Activated naive CD4-positive, alpha-beta T cell treated with Interleukin-2 at 50 U/mL for 16 hours (primary cell): ENCODE results near the gene TCTA.

Source experiments
- DNase-seq: peaks from one replicate; pipeline ENCODE4 v3.0.0-alpha.2; 2020

TCTA gene

DNA sequence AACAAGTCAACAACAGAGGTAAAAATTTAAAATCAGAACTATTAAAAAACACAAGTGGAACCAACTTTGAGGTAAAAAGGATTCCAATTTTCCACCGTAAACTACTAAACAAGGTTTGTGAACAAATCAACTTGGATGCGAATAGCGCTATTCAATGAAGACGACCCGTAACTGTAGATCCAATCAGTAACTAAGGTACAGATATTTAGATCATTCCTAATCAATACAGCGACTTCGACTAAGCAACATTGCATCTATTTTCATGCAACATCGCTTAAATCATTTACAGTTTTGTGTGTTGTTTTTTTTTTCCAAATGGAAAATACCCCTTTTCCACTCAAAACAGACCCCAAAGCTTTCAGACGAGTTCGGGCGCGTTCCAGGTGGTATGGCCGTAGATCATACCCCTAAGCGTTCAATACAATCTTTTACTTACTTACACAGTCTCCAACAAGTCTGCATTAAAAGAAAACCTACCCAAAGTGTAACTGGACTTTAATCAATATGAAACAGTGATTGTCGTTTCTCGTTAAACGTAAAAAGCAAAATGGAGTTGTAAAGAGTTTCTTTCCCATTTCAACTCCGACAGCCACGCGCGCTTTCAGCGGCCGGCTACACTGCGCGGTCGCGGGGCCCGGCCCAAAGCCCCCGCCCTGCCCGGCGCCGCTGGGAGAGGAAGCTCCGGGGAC lies 1.2 kb upstream of the TCTA start:
- DNase-seq: no peak

- DNase-seq: peak; percentile 61
Measured at GRCh38 chr3:49411535-49411967, 672 bp upstream of the TCTA start.

DNA sequence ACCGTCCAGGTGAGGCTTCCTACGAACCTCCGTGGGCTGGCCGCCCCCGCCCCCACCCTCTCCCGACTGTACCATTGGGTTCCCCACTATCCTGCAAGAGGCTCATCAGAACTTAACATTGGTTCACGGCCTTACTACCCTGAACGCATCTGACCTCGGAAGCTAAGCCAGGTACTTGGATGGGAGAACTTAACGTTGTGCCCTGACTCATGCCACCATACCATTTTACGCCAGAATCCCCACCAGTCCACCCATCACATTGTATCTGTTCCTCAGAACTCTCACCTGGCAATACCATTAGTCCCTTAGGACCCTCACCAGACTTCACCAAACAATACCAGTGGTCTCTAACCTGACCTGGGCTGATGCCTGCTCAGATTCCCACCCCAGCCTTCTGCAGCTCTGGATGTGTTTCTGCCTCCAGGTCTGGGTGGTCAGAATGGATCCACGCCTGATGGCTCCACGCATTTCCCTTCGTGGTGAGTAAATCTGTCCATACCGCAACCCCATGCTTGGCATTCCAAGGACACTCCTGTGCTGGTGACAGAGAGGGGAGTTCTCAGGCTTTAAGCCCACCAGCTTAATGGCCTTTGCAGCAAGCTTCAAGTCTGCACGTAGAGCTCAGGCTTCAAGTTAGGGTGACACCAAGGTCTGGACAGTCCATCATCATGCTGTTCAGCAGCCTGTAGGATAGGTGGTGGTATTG lies 562 bp downstream of the TCTA start:
- DNase-seq: no peak

GRCh38 chr3:49413338-49413734 lies 1.1 kb downstream of the TCTA start:
- no peak for DNase-seq

DNA sequence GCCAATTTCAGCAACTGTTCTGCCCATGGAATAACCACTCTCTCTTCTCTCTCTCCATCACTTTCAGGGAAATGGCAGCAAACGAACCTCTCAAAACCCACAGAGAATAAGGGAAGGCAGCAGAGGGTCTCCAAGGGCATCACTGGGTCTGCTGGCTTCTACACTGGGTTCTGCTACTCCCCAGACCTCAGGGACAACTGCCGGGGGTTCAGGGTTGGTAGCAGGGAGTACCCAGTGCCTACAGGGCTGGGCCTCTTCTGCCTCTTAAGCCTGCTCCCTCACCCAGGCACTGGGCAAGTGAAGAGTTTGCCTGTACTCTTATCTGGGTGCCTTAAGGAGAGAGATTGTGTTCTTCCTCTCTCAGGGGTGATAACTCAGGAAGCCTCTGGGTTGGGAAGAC lies 2.5 kb downstream of the TCTA start:
- no peak for DNase-seq

- peak; percentile 72 for DNase-seq
Measured at GRCh38 chr3:49415931-49416601, 3.8 kb downstream of the TCTA start.

GRCh38 chr3:49416867-49417266 lies 4.6 kb downstream of the TCTA start:
- DNase-seq: no peak

DNA sequence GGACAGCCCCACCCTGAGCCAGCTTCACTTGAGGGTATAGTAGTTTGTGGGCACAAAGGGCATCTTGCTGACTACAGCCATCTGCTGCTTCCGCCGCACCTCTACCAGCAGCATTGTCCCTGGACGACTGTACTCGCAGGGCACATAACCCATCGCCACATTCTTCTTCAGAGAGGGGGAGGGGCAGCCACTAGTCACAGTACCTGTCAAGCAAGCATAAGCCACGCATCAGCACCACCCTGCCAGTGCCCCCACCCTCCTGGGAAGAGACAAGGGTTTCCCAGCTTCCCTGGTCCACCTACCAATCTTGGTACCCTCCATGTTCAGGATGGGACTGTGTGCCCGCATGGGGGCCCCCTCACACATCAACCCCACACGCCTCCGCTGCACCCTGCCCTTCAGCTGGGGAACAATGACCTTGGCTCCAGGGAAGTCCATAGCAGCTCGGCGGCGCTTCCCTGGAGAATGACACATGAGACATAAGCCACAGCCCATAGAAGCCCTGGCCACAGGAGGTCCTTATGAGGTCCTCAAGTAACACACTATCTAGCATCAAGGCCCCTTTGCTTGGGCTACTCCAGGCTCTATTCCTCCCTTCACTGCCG lies 5.4 kb downstream of the TCTA start:
- no peak for DNase-seq

GRCh38 chr3:49421890-49422378 lies 9.7 kb downstream of the TCTA start:
- no peak for DNase-seq

- no peak for DNase-seq
Measured at GRCh38 chr3:49422379-49423248, 10.4 kb downstream of the TCTA start, which contains the start of gene AMT. AMT (minus strand) TSS chr3:49422473; CDS start chr3:49422450, 23 bp downstream.

GRCh38 chr3:49424816-49425215 lies 12.6 kb downstream of the TCTA start:
- no peak for DNase-seq

GRCh38 chr3:49427586-49427985 lies 15.4 kb downstream of the TCTA start:
- DNase-seq: no peak

DNA sequence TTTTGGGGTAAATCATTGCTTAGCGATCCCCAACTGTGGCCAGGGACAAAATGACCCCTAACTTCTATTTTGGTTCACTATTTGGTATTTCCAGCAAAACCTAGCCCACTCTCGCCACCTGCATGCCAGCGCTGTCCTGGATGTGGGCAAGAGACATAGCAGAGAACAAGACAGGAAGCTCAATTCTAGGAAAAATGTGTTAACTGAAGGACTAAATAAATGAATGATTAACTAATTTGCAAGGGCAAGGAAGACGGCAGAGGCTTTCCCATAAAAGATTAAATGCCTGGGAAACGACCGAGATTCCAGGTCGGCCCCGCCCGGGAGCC lies 16.5 kb downstream of the TCTA start:
- DNase-seq: no peak

GRCh38 chr3:49434731-49435130 lies 22.5 kb downstream of the TCTA start:
- no peak for DNase-seq

DNA sequence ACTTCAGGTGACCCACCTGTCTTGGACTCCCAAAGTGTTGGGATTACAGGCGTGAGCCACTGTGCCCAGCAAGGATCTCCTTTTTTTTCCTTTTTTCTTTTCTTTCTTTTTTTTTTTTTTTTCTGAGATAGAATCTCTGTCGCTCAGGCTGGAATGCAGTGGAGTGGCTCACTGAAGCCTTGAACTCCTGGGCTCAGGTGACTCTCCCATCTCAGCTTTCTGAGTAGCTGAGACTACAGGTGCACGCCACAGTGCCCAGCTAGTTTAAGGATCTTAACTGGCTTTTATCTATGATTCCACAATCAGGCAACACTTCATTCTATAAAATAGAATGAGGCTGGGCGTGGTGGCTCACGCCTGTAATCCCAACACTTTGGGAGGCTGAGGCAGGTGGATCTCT lies 33.2 kb downstream of the TCTA start:
- no peak for DNase-seq

- DNase-seq: no peak
Measured at GRCh38 chr3:49453621-49454020, 41.4 kb downstream of the TCTA start.

- DNase-seq: no peak
Measured at GRCh38 chr3:49454458-49454857, 42.2 kb downstream of the TCTA start.

DNA sequence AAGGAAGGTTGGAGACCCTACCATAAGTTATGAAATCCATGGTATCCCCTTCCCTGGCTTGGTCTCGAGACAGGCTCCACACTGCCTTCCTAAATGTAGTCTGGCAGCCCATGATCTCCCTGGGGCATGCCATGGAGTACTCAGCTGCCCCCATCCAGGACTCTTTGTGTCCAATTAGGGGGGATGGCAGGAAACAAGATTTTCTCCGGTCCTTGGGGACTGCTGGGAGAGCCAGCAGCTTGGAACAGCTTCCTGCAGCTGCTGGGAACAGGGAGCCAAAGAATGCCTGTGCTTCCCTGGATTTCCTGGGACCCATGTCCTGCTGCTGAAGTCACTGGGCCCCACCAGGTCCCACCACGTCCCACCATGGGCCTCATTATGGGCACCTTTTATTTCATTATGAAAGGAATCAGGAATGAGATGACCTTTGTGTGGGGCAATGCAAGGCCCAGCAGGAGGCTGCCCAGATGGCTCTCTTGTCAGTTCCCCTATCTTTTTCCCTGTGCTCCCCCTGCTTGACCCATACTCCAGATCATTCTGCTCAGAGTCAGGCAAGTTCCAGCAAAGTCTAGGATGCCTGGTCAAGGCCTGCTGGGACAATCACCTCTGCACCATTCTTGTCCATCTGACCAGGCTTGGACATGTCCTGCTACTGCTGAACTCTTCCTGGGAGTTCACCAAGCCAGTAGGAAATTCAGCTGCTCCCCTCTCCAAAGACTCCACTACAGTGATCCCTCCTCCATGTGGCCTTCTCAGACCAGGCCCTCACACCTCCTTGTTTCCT lies 42.9 kb downstream of the TCTA start:
- DNase-seq: no peak

GRCh38 chr3:49456466-49456865 lies 44.2 kb downstream of the TCTA start:
- no peak for DNase-seq

DNA sequence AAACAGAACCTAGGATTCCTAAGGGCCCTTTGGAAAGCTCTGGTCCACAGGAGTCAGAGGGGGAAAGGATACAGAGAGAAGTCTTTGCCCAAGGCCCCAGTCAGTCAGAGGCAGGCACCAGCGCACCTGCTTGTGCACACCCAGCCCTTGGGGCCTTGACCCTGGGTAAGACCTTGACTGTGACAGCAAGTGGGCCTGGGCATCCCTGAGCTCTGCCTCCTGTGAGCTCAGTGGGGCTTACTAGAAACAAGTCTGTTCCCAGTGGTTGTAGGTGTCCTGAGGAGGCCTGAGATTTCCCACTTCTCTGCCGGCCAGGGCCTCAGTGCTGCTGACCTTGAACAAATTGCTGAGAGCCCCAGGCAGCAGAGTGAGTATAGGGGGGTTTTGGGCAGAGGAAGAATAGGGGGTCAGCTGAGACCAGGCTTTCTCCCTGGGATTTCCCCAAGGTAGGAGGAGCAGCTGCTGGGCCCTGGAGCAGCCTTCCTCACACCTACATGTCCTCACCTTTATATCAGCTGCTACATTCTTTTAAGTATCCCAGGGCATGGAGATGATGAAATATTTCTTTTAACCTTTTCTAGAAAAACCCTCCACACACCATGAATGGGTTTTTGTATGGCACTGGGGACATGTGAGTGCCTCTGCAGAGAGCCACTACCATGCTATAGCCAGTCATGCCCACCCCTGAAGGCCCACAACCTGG lies 48.1 kb downstream of the TCTA start:
- no peak for DNase-seq

DNA sequence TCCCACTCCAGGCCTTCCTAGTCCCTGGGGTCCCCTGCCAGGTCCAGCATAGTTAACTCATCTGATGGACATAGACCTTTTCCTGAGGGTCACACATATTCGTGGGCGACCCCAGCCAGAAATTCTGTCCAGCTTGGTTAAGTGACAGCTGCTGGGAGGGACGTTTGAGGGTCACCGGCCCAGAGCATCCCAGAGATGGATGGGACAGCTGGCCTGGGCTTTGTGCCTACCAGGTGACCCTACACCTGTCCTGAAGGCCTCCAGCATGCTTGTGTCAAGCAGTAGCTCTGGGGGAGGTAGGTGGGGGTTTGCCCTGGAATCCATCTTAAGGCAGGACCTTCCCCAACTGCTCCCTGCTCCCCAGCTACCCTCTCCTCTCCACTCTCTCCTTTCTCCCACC lies 48.7 kb downstream of the TCTA start:
- DNase-seq: no peak
